Neuronal stem cell (in vitro differentiated cells): Measurements from ENCODE around the gene PTH1R.

Experiments used
- DNase-seq: peaks from one replicate; pipeline ENCODE4 v3.0.0-alpha.2; 2013; ENCODE audit warnings: low spot score
- H2AFZ ChIP-seq: one replicate; pipeline ENCODE4 v1.6.1; 2013; ENCODE audit warnings: mild to moderate bottlenecking, low read length, inconsistent platforms
- H2AK5ac ChIP-seq: 2 replicates; pipeline ENCODE4 v1.6.1; 2013; ENCODE audit warnings: low read depth, mild to moderate bottlenecking, inconsistent platforms, low read length, moderate library complexity, mixed read lengths
- H2BK120ac ChIP-seq: 2 replicates; pipeline ENCODE4 v1.6.1; 2013; ENCODE audit warnings: low read depth, mild to moderate bottlenecking, inconsistent platforms, low read length, moderate library complexity, mixed read lengths
- H2BK12ac ChIP-seq: one replicate; pipeline ENCODE4 v1.6.1; 2013; ENCODE audit warnings: low read length, inconsistent platforms
- H2BK15ac ChIP-seq: 2 replicates; pipeline ENCODE4 v1.6.1; 2013; ENCODE audit warnings: mild to moderate bottlenecking, low read length, inconsistent platforms, mixed read lengths
- H2BK5ac ChIP-seq: one replicate; pipeline ENCODE4 v1.6.1; 2013; ENCODE audit warnings: inconsistent platforms, mild to moderate bottlenecking, low read length, moderate library complexity
- H3K14ac ChIP-seq: one replicate; pipeline ENCODE4 v1.6.1; 2013; ENCODE audit warnings: low read length, inconsistent platforms
- H3K18ac ChIP-seq: 2 replicates; pipeline ENCODE4 v1.6.1; 2013; ENCODE audit warnings: low read length, inconsistent platforms
- H3K23ac ChIP-seq: 2 replicates; pipeline ENCODE4 v1.6.1; 2013; ENCODE audit warnings: low read depth, mild to moderate bottlenecking, mixed read lengths, low read length, inconsistent platforms; ENCODE audit not compliant: poor library complexity
- H3K27ac ChIP-seq: replicated peaks from 3 replicates; pipeline ENCODE4 v1.5.1; 2013; ENCODE audit warnings: low read length, inconsistent platforms
- H3K27me3 ChIP-seq, 3 experiments: 2 replicates each; pipeline ENCODE4 v1.6.1; 2013; ENCODE audit warnings: low read length in 3 of 3, mild to moderate bottlenecking in 2 of 3, inconsistent platforms in 1 of 3, low read depth in 1 of 3, mixed read lengths in 1 of 3, moderate library complexity in 1 of 3; ENCODE audit not compliant: control insufficient read depth in 3 of 3, insufficient read depth in 3 of 3
- H3K36me3 ChIP-seq, 2 donors: replicated peaks in 1 of 2; 2 replicates each; pipeline ENCODE4 v1.6.1; 2013; ENCODE audit warnings: low read length in 2 of 2; ENCODE audit not compliant: control insufficient read depth in 2 of 2, insufficient read depth in 2 of 2
- H3K4ac ChIP-seq: 2 replicates; pipeline ENCODE4 v1.6.1; 2013; ENCODE audit warnings: inconsistent platforms, mild to moderate bottlenecking, low read length, moderate library complexity
- H3K4me1 ChIP-seq, 2 donors: 1 replicate in 1 of 2; 2 replicates in 1 of 2; pipeline ENCODE4 v1.6.1; 2013; ENCODE audit warnings: low read length in 2 of 2, low read depth in 1 of 2; ENCODE audit not compliant: control insufficient read depth in 2 of 2, insufficient read depth in 1 of 2
- H3K4me2 ChIP-seq: one replicate; pipeline ENCODE4 v1.6.1; 2013; ENCODE audit warnings: mild to moderate bottlenecking, low read length, inconsistent platforms; ENCODE audit not compliant: insufficient read depth, poor library complexity, severe bottlenecking
- H3K4me3 ChIP-seq, 2 donors: 2 replicates each; pipeline ENCODE4 v1.5.1; 2013; ENCODE audit warnings: low read length in 2 of 2, mild to moderate bottlenecking in 2 of 2, inconsistent platforms in 1 of 2, moderate library complexity in 1 of 2
- H3K79me1 ChIP-seq: one replicate; pipeline ENCODE4 v1.6.1; 2013; ENCODE audit warnings: low read depth, mild to moderate bottlenecking, inconsistent platforms, low read length, moderate library complexity
- H3K9ac ChIP-seq: one replicate; pipeline ENCODE4 v1.6.1; 2013; ENCODE audit warnings: mild to moderate bottlenecking, low read depth, low read length, inconsistent platforms; ENCODE audit not compliant: poor library complexity
- H3K9me3 ChIP-seq, 2 donors: replicated peaks in 1 of 2; 2 replicates each; pipeline versions ENCODE3 to v1.6.1; 2013; ENCODE audit warnings: low read length in 2 of 2, mild to moderate bottlenecking in 2 of 2, inconsistent platforms in 1 of 2, low read depth in 1 of 2, mixed read lengths in 1 of 2, moderate library complexity in 1 of 2; ENCODE audit not compliant: control insufficient read depth in 2 of 2, insufficient read depth in 1 of 2
- H4K8ac ChIP-seq: one replicate; pipeline ENCODE4 v1.6.1; 2013; ENCODE audit warnings: low read depth, mild to moderate bottlenecking, inconsistent platforms, low read length, moderate library complexity
- H4K91ac ChIP-seq: one replicate; pipeline ENCODE4 v1.6.1; 2013; ENCODE audit warnings: low read length, low read depth, mild to moderate bottlenecking, inconsistent platforms; ENCODE audit not compliant: poor library complexity
- WGBS, 2 donors: extraction: QIAGEN DNeasy Blood & Tissue Kit; methylation state at CpG; one replicate each; pipeline ENCODE4 v1.1.7; 2013; ENCODE audit warnings: missing lambda C conversion rate in 2 of 2, mixed read lengths in 1 of 2; ENCODE audit not compliant: insufficient read length in 2 of 2, insufficient replicate concordance in 1 of 2; ENCODE audit errors: extremely low coverage in 2 of 2; 5-methylcytosine and 5-hydroxymethylcytosine counted together

The PTH1R gene

DNA sequence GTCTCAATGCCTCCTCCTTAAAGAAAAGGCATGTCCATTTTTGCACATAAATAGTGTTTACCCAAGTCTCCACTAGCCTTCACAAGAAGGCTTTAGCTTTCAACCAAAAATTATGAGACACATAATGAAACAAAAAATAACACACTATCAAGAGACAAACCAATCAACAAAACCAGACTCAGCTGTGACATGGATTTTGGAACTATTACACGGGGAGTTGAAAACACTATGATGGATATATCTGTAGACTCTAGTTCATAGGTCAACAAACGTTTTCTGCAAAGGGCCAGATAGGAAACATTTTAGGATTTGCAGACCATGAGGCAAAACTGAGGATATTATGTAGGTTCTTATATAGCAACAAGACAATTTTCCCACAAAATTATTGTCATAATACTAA lies 39.2 kb upstream of the PTH1R start:
- H3K9me3 ChIP-seq: peaks cover 3 to 5% of the 10 kb centered on the region in 2 donors
- H2BK15ac ChIP-seq: no peak overlapping the region
- no peak overlapping the region for H3K9ac ChIP-seq
- no peaks in the 10 kb centered on the region for H3K4me1 ChIP-seq
- no peak overlapping the region for H4K8ac ChIP-seq
- H3K4me3 ChIP-seq: no peak overlapping the region
- no peak overlapping the region for H3K4me2 ChIP-seq
- no peak overlapping the region for H2BK5ac ChIP-seq
- no peaks in the 10 kb centered on the region for H3K36me3 ChIP-seq
- no peak for DNase-seq
- no peak overlapping the region for H3K14ac ChIP-seq
- H2BK12ac ChIP-seq: no peak overlapping the region
- peaks cover 0 to 3% (median 0%) of the 10 kb centered on the region in 3 experiments for H3K27me3 ChIP-seq
- no peak overlapping the region for H2AFZ ChIP-seq
- H2AK5ac ChIP-seq: no peak overlapping the region
- no peak overlapping the region for H3K27ac ChIP-seq
- no peaks in the 10 kb centered on the region for H3K79me1 ChIP-seq
- WGBS, 2 donors: no CpG with 5 or more reads among the region's 2 CpGs
- H3K4ac ChIP-seq: no peak overlapping the region
- H4K91ac ChIP-seq: no peak overlapping the region
- no peak overlapping the region for H2BK120ac ChIP-seq
- H3K18ac ChIP-seq: no peak overlapping the region
- no peak overlapping the region for H3K23ac ChIP-seq

DNA sequence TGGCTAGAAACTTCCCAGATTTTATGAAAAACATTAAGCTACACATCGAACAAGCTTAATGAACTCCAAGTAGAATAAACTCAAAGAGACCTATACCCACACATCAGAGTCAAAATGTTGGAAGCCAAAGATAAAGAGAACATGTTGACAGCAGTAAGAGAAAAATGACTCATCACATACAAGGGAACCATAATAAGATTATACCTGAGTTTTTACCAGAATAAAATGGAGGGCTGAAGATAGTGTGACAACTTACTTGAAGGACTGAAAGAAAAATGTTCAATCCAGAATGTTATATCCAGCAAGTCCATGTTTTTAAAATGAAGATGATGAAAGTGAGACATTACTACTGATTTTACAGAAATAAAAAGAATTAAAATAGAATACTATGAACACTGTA lies 37.0 kb upstream of the PTH1R start:
- H3K4me3 ChIP-seq: no peak overlapping the region
- H3K36me3 ChIP-seq: no peaks in the 10 kb centered on the region
- no peak for DNase-seq
- no peak overlapping the region for H4K8ac ChIP-seq
- H3K23ac ChIP-seq: no peak overlapping the region
- peaks cover 0 to 3% (median 0%) of the 10 kb centered on the region in 3 experiments for H3K27me3 ChIP-seq
- H3K4me2 ChIP-seq: no peak overlapping the region
- H2AFZ ChIP-seq: no peak overlapping the region
- no peak overlapping the region for H3K18ac ChIP-seq
- no peak overlapping the region for H2AK5ac ChIP-seq
- H2BK12ac ChIP-seq: no peak overlapping the region
- no peak overlapping the region for H3K9ac ChIP-seq
- peaks cover 4 to 5% of the 10 kb centered on the region in 2 donors for H3K9me3 ChIP-seq
- no peak overlapping the region for H3K27ac ChIP-seq
- H2BK120ac ChIP-seq: no peak overlapping the region
- H3K14ac ChIP-seq: no peak overlapping the region
- no peak overlapping the region for H4K91ac ChIP-seq
- H2BK15ac ChIP-seq: no peak overlapping the region
- no peaks in the 10 kb centered on the region for H3K79me1 ChIP-seq
- no CpG with 5 or more reads among the region's 1 CpG for WGBS, 2 donors
- H3K4me1 ChIP-seq: peaks cover 0 to 10% of the 10 kb centered on the region in 2 donors
- no peak overlapping the region for H2BK5ac ChIP-seq
- no peak overlapping the region for H3K4ac ChIP-seq

DNA sequence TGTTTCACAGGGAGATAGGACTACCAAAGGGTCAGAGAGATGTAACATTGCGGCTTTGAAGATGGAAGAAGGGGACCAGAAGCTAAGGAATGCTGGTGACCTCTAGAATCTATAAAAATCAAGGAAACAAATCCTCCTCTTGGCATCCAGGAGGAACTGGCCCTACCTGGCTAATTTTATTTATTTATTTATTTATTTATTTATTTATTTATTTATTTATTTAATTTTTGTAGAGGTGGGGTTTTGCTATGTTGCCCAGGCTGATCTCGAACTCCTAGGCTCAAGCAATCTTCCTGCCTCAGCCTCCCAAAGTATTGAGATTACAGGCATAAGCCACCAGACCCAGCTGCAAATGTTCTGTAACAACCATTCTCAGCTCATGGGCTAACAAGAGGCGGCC lies 34.0 kb upstream of the PTH1R start:
- Histone ChIP-seq H2BK5ac (no peak overlapping the region), H4K8ac (no peak overlapping the region)

DNA sequence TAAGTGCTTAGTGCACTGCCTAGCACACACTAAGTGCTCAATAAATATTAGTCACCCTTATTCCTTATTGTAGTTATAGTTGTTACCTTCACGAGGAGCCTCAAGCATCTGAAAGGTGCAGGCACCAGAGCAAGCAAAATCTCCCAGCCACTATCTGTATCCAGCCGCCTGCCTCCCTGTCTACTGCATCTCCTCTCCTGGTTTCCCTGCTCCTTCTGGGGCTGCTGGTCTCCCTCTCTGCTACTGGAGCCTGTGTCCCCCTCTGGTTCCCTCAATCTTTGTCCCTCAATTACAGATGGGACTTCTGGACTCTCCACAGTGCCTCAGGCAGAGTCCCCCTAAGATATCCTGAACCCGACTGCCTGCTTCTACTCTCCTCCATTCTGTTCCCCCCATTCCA lies 33.1 kb upstream of the PTH1R start:
- Histone ChIP-seq H3K23ac (no peak overlapping the region), H3K4me2 (no peak overlapping the region)

More for the DNA sequence above, 34.0 kb upstream of the PTH1R start:
- H3K9me3 ChIP-seq: peaks cover under 1 to 7% of the 10 kb centered on the region in 2 donors
- no peaks in the 10 kb centered on the region for H3K36me3 ChIP-seq
- no peak overlapping the region for H3K18ac ChIP-seq
- H3K27me3 ChIP-seq: no peaks in the 10 kb centered on the region
- H3K14ac ChIP-seq: no peak overlapping the region
- no peak overlapping the region for H2BK120ac ChIP-seq
- no peak overlapping the region for H2AK5ac ChIP-seq
- H3K4me2 ChIP-seq: no peak overlapping the region
- no peak for DNase-seq
- H3K9ac ChIP-seq: no peak overlapping the region
- H2BK15ac ChIP-seq: no peak overlapping the region
- no peak overlapping the region for H2AFZ ChIP-seq
- no peak overlapping the region for H3K4me3 ChIP-seq
- no peak overlapping the region for H3K27ac ChIP-seq
- H3K4me1 ChIP-seq: peaks cover 0 to 19% of the 10 kb centered on the region in 2 donors
- no peak overlapping the region for H3K4ac ChIP-seq
- H2BK12ac ChIP-seq: no peak overlapping the region
- H4K91ac ChIP-seq: no peak overlapping the region
- no peaks in the 10 kb centered on the region for H3K79me1 ChIP-seq
- no CpG with 5 or more reads among the region's 3 CpGs for WGBS, 2 donors
- H3K23ac ChIP-seq: no peak overlapping the region

More for the DNA sequence above, 33.1 kb upstream of the PTH1R start:
- Histone ChIP-seq H2AK5ac (peak overlapping the region; percentile 99), H3K79me1 (no peaks in the 10 kb centered on the region), H4K8ac (no peak overlapping the region), H2AFZ (no peak overlapping the region), H3K9me3 (peaks cover 0 to 4% of the 10 kb centered on the region in 2 donors), H2BK120ac (no peak overlapping the region), H3K18ac (no peak overlapping the region), H3K9ac (no peak overlapping the region), H3K4me3 (no peak overlapping the region), H2BK15ac (peak overlapping the region; percentile 93), H3K27me3 (no peaks in the 10 kb centered on the region), H2BK5ac (no peak overlapping the region), H3K4me1 (peaks cover 3 to 27% of the 10 kb centered on the region in 2 donors), H3K36me3 (no peaks in the 10 kb centered on the region), H3K27ac (no peak overlapping the region), H3K4ac (no peak overlapping the region), H2BK12ac (no peak overlapping the region), H3K14ac (peak overlapping the region; percentile 56), H4K91ac (no peak overlapping the region)
- WGBS, 2 donors: no CpG with 5 or more reads among the region's 3 CpGs
- DNase-seq: no peak
